Naive thymus-derived CD4-positive, alpha-beta T cell (primary cell): ENCODE measurements around the gene TP73. TPM values are rescaled to one million over a fixed set of nuclear protein-coding genes. Genes with fewer than 3 reads are reported as not detected.

Experiments used
- ATAC-seq: fragments of 150-1000 bp; cut with Tn5 transposase; 2 replicates; pipeline ENCODE4 v1.10.0; 2021; ENCODE audit warnings: mild to moderate bottlenecking, moderate library complexity
- CTCF ChIA-PET: fragments of 350-600 bp; sonication (Branson Sonifier 250); formaldehyde crosslinking; loops from one replicate; lab custom pipeline; 2021; ENCODE audit warnings: antibody characterized with exemption; lab: Charles Lee
- POLR2A ChIA-PET: fragments of 350-600 bp; sonication (Branson Sonifier 250); formaldehyde crosslinking; loops from one replicate; lab custom pipeline; 2021; ENCODE audit warnings: antibody characterized with exemption, inconsistent platforms; lab: Charles Lee
- DNase-seq, 9 donors: peaks; one replicate each; pipeline versions ENCODE4 v3.0.0 to v3.0.0-alpha.2; 2020 to 2022; ENCODE audit warnings: mixed read lengths in 1 of 9
- H3K27ac ChIP-seq: one replicate; pipeline ENCODE4 v1.7.0; 2013; ENCODE audit warnings: mild to moderate bottlenecking, low read depth, low read length, moderate library complexity
- H3K27me3 ChIP-seq, 2 donors: one replicate each; pipeline ENCODE4 v1.7.0; 2013; ENCODE audit warnings: low read length in 2 of 2, mild to moderate bottlenecking in 2 of 2, moderate library complexity in 2 of 2; ENCODE audit not compliant: control insufficient read depth in 2 of 2, insufficient read depth in 2 of 2
- H3K36me3 ChIP-seq, 3 experiments: 1 replicate in 2 of 3; 2 replicates in 1 of 3; pipeline ENCODE4 v1.7.0; 2013; ENCODE audit warnings: low read length in 3 of 3, mild to moderate bottlenecking in 3 of 3, moderate library complexity in 1 of 3; ENCODE audit not compliant: insufficient read depth in 3 of 3, control insufficient read depth in 2 of 3
- H3K4me1 ChIP-seq, 2 donors: one replicate each; pipeline ENCODE4 v1.7.0; 2013; ENCODE audit warnings: low read length in 2 of 2, mild to moderate bottlenecking in 2 of 2, moderate library complexity in 1 of 2; ENCODE audit not compliant: control insufficient read depth in 2 of 2, insufficient read depth in 2 of 2
- H3K4me3 ChIP-seq: 2 replicates; pipeline ENCODE4 v1.7.0; 2013; ENCODE audit warnings: mild to moderate bottlenecking, low read length
- H3K9me3 ChIP-seq, 3 experiments: 1 replicate in 2 of 3; 2 replicates in 1 of 3; pipeline ENCODE4 v1.7.0; 2013; ENCODE audit warnings: low read length in 3 of 3; ENCODE audit not compliant: control insufficient read depth in 2 of 3
- H3K27ac Mint-ChIP-seq, 9 donors: one replicate each; pipeline ENCODE4 v1.8.0; 2020 to 2022; ENCODE audit warnings: mixed read lengths in 9 of 9, mild to moderate bottlenecking in 8 of 9, moderate library complexity in 5 of 9, inconsistent platforms in 2 of 9
- H3K27me3 Mint-ChIP-seq, 5 donors: one replicate each; pipeline ENCODE4 v1.8.0; 2021 to 2022; ENCODE audit warnings: mixed read lengths in 5 of 5, mild to moderate bottlenecking in 1 of 5
- H3K36me3 Mint-ChIP-seq, 5 donors: one replicate each; pipeline ENCODE4 v1.8.0; 2020 to 2022; ENCODE audit warnings: mixed read lengths in 5 of 5, mild to moderate bottlenecking in 3 of 5, inconsistent platforms in 1 of 5
- H3K4me1 Mint-ChIP-seq, 7 donors: one replicate each; pipeline ENCODE4 v1.8.0; 2020 to 2022; ENCODE audit warnings: mixed read lengths in 7 of 7, mild to moderate bottlenecking in 3 of 7, inconsistent platforms in 1 of 7
- H3K4me3 Mint-ChIP-seq, 10 donors: one replicate each; pipeline ENCODE4 v1.8.0; 2020 to 2022; ENCODE audit warnings: mild to moderate bottlenecking in 10 of 10, mixed read lengths in 10 of 10, moderate library complexity in 6 of 10, inconsistent platforms in 2 of 10
- H3K9me3 Mint-ChIP-seq, 11 donors: one replicate each; pipeline ENCODE4 v1.8.0; 2020 to 2022; ENCODE audit warnings: mixed read lengths in 11 of 11, mild to moderate bottlenecking in 4 of 11, inconsistent platforms in 1 of 11, moderate library complexity in 1 of 11
- intact Hi-C, 2 donors: fragments of 100-400 bp; cut with micrococcal nuclease; formaldehyde crosslinking; loops; one replicate each; pipeline ENCODE4 v1.15.1; 2023
- polyA plus RNA-seq, 2 donors: library from polyadenylated mRNA; unstranded; fragments of 300-500 nt; fragmentation: Illumina TruSeq; gene quantifications; one replicate each; pipeline ENCODE4 v1.2.3, GENCODE V29; 2021
- total RNA-seq, 6 experiments: library from RNA in 5 of 6; stranded (reverse) in 5 of 6; gene quantifications; 1 replicate in 5 of 6; 2 replicates in 1 of 6; pipeline ENCODE4 v1.2.3 and lab custom pipeline; 2021 to 2026

TP73 gene
- total and polyA plus RNA-seq, 7 experiments from 2014 or later, result 0.03 to 2.4 (median 0.15) TPM; not detected in 2

DNA sequence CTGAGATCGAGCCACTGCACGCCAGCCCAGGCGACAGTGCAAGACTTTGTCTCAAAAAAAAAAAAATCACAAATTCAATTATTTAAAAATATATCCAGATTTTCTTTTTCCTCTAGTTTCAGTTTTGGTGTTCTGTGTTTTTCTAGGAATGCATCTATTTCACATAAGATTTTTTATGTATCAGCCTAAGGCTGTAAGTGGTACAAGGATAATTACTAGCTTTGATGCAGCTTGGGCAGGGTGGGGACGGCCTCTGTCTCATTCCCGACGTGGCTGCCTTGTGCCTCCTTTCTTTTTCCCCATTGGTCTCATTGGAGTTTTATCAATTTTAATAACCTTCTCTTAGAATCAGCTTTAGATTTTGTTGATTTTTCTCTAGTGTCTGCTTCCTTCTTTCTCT, 106.8 kb downstream of the TP73 start:
- DNase-seq (no peak), ATAC-seq (no peak)
- POLR2A ChIA-PET, result no interaction called here
- Histone ChIP-seq H3K9me3 (no peaks in the 10 kb centered on the region), H3K27me3 (no peaks in the 10 kb centered on the region), H3K27ac (no peak overlapping the region), H3K4me3 (no peak overlapping the region), H3K36me3 (no peaks in the 10 kb centered on the region), H3K4me1 (no peaks in the 10 kb centered on the region)
- CTCF ChIA-PET, result no interaction called here
- Mint-ChIP-seq H3K4me3 (no peak overlapping the region), H3K4me1 (no peaks in the 10 kb centered on the region), H3K27me3 (peaks cover 8 to 31% (median 13%) of the 10 kb centered on the region in 5 donors), H3K27ac (no peak overlapping the region), H3K36me3 (peaks cover 0 to 5% (median 0%) of the 10 kb centered on the region in 5 donors), H3K9me3 (peaks cover 0 to 9% (median 0%) of the 10 kb centered on the region in 11 donors)
- intact Hi-C loops, result no loop called here

DNA sequence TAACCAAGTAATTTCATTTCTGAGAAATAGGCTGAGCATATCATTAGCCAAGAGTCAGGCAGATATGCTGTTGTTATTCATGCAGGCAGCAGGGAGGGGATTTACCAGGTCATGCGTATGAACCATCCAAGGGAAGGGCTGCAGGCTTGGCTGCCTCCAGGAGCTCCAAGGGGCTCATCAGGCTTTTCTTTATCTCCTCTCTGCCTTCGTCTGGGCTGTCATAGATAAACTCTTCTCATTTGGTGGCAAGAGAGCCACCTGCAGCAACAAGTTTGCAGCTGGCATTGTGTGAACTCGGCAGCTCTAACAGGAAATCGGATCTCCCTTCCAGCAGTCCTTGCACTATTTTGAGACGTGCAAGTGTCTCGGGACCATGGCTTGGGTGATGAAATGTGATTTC, 107.5 kb downstream of the TP73 start:
- peaks cover 8 to 35% (median 13%) of the 10 kb centered on the region in 5 donors for H3K27me3 Mint-ChIP-seq

DNA sequence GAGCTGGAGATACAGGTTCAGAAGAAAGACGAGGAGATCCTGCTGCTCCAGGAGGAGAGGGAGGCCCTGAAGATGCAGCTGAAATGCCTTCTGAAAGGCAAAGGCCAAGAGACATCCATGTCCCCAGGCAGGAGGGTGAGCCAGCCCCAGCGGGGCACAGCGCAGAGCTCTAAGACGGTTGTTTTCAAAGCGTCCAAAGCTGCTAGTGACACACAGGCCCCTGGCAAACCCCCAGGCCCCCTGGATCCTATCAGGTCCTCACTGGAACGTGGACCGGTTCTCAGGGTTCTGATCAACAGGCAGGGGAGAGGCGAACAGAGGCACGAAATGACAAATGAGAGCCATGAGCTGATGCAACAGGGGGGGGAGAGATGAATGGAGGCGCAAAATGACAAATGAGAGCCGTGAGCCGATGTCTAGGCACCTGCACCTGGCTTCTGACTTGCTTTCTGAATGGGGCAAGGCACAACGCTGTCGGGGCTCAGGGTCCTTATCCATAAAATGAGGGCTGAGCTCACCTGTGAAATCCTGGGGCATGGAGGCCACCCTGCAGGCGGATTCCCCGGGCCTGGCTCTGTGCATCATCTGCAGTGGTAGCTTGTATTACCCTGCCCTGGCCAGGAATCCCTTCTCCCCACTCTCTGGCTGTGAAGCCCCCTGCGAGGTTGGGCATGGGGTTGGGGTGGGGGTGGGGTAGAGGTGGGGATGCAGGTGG, 109.1 kb downstream of the TP73 start:
- H3K4me1 ChIP-seq, result no peaks in the 10 kb centered on the region
- ATAC-seq (no peak), DNase-seq (no peak)
- no peaks in the 10 kb centered on the region for H3K27me3 ChIP-seq
- no peaks in the 10 kb centered on the region for H3K4me1 Mint-ChIP-seq
- H3K27me3 Mint-ChIP-seq, result peaks cover 8 to 39% (median 16%) of the 10 kb centered on the region in 5 donors
- intact Hi-C loops, result no loop called here
- H3K36me3 Mint-ChIP-seq, result peaks cover 0 to 5% (median 0%) of the 10 kb centered on the region in 5 donors
- ChIA-PET POLR2A (no interaction called here), CTCF (interaction anchor here (0.6 kb wide), 1 partner anchor 11 kb away, joined by 5 read pairs; no protein-coding TSS in a partner anchor)
- no peaks in the 10 kb centered on the region for H3K36me3 ChIP-seq
- no peak overlapping the region for H3K27ac Mint-ChIP-seq
- no peaks in the 10 kb centered on the region for H3K9me3 ChIP-seq
- peaks cover 0 to 9% (median 0%) of the 10 kb centered on the region in 11 donors for H3K9me3 Mint-ChIP-seq
- no peak overlapping the region for H3K4me3 Mint-ChIP-seq
- H3K4me3 ChIP-seq, result no peak overlapping the region
- no peak overlapping the region for H3K27ac ChIP-seq

More for the DNA sequence above, 107.5 kb downstream of the TP73 start:
- CTCF ChIA-PET, result no interaction called here
- H3K9me3 Mint-ChIP-seq, result peaks cover 0 to 9% (median 0%) of the 10 kb centered on the region in 11 donors
- Histone ChIP-seq H3K4me1 (no peaks in the 10 kb centered on the region), H3K9me3 (no peaks in the 10 kb centered on the region), H3K27ac (no peak overlapping the region), H3K36me3 (no peaks in the 10 kb centered on the region), H3K27me3 (no peaks in the 10 kb centered on the region), H3K4me3 (no peak overlapping the region)
- no peaks in the 10 kb centered on the region for H3K4me1 Mint-ChIP-seq
- no peak overlapping the region for H3K4me3 Mint-ChIP-seq
- no peak overlapping the region for H3K27ac Mint-ChIP-seq
- intact Hi-C loops, result no loop called here
- no peak for DNase-seq
- peaks cover 0 to 5% (median 0%) of the 10 kb centered on the region in 5 donors for H3K36me3 Mint-ChIP-seq
- POLR2A ChIA-PET, result no interaction called here
- no peak for ATAC-seq

DNA sequence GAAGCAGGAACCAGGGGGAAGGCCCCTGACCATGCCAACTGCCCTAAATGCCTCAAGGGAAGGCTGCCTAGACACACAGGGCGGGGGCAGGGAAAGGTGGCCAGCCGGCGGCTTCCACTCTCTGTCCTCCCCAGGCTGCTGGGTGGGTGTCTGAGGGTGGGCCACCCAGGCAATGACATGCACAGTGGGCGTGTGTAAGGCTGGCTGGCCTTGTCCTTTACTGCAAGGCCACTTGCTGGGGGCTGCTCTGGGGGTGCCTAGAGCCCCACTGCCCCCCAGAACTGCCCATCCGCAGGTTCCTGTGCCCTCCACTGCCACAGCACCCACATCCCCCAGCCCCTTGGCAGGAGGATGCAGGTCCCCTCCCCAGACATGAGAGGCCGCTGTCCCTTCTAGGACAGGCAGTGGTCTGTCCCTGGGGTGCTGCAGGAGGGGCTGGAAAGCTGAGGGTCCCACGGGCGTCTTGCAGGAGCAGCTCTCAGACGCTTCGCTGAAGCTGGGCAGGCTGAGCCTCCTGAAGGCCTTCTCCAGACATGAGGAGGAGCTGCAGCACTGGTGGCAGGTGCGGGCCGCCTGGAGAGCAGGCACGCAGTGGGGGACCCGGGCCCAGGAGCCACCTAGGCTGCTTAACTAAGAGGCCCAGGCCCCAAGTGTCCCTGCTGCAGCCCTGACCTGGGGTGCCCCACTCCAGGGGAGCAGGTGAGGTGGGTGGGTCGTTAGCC, 110.0 kb downstream of the TP73 start:
- Mint-ChIP-seq H3K9me3 (peaks cover 0 to 9% (median 0%) of the 10 kb centered on the region in 11 donors), H3K27me3 (peaks cover 8 to 34% (median 16%) of the 10 kb centered on the region in 5 donors), H3K27ac (no peak overlapping the region), H3K4me3 (no peak overlapping the region), H3K4me1 (no peaks in the 10 kb centered on the region), H3K36me3 (peaks cover 0 to 5% (median 0%) of the 10 kb centered on the region in 5 donors)
- no peak overlapping the region for H3K4me3 ChIP-seq
- intact Hi-C loops, result no loop called here
- ATAC-seq (no peak), DNase-seq (no peak)
- ChIA-PET POLR2A (no interaction called here), CTCF (no interaction called here)
- H3K4me1 ChIP-seq, result no peaks in the 10 kb centered on the region
- H3K27ac ChIP-seq, result no peak overlapping the region
- no peaks in the 10 kb centered on the region for H3K9me3 ChIP-seq
- H3K36me3 ChIP-seq, result no peaks in the 10 kb centered on the region
- no peaks in the 10 kb centered on the region for H3K27me3 ChIP-seq

DNA sequence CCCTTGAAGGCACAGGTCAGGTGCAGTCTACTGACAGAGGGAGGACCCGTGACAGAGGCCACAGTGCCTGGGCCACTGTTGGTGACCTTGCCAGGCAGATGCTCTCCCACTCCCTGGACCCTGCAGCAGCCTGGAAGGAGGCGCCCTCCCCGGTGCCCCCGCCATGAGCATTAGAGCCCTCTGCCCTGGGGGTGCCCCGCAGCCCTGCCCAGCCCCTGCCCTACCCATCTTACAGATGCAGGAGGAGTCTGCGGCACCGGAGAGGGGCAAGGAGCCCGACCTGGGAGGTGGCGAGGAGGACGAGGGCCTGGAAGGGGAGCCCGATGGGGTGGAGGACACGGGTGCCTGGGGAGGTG, 110.5 kb downstream of the TP73 start:
- intact Hi-C loops, result no loop called here
- peaks cover 0 to 9% (median 0%) of the 10 kb centered on the region in 11 donors for H3K9me3 Mint-ChIP-seq

DNA sequence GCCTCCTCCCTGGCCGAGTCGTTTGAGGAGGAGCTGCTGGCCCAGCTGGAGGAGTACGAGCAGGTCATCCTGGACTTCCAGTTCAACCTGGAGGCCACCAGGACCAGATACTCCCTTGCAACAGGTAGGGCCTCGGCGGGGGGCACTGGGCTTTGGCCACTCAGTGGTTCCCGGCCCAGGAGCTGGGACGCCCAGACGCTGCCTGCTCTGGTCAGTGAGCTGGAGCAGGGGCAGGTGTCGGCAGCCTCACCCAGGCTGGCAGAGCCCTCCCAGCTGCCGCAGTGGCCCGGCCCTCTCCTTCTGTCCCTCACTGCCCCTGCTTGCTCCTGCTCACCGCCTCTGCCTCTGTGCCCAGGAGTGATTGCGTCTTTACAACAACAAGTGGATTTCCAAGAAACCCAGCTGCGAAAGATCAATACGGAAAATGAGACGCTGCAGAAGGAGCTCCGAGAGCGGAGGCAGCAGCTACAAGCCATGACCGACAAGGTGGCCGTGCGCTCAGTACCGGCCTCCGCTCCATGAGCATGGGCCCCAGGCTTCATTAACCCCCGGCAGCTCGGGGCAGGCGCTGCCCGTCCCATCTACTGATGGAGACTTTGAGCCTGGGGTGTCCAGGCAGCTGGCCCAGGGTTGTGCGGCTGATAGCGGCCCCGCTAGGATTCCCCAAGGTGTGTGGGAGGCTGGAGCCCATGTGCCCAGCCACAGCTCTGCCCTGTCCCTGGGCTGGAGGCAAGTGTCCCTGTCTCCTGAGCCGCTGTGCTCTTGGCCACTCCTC, 111.2 kb downstream of the TP73 start:
- peaks cover 0 to 5% (median 0%) of the 10 kb centered on the region in 5 donors for H3K36me3 Mint-ChIP-seq
- H3K4me3 Mint-ChIP-seq, result no peak overlapping the region
- peaks cover 0 to 9% (median 0%) of the 10 kb centered on the region in 11 donors for H3K9me3 Mint-ChIP-seq
- CTCF ChIA-PET, result no interaction called here
- no peaks in the 10 kb centered on the region for H3K4me1 Mint-ChIP-seq
- H3K27ac ChIP-seq, result no peak overlapping the region
- no peaks in the 10 kb centered on the region for H3K4me1 ChIP-seq
- DNase-seq, result no peak
- H3K27me3 ChIP-seq, result no peaks in the 10 kb centered on the region
- no peak overlapping the region for H3K27ac Mint-ChIP-seq
- no peaks in the 10 kb centered on the region for H3K36me3 ChIP-seq
- ATAC-seq, result no peak
- intact Hi-C loops, result no loop called here
- peaks cover 8 to 33% (median 16%) of the 10 kb centered on the region in 5 donors for H3K27me3 Mint-ChIP-seq
- no peak overlapping the region for H3K4me3 ChIP-seq
- POLR2A ChIA-PET, result no interaction called here
- no peaks in the 10 kb centered on the region for H3K9me3 ChIP-seq

More for the DNA sequence above, 110.5 kb downstream of the TP73 start:
- no peak for ATAC-seq
- H3K4me1 Mint-ChIP-seq, result no peaks in the 10 kb centered on the region
- no peaks in the 10 kb centered on the region for H3K9me3 ChIP-seq
- H3K27me3 Mint-ChIP-seq, result peaks cover 8 to 34% (median 16%) of the 10 kb centered on the region in 5 donors
- H3K4me3 Mint-ChIP-seq, result no peak overlapping the region
- no peak for DNase-seq
- no peak overlapping the region for H3K27ac Mint-ChIP-seq
- peaks cover 0 to 5% (median 0%) of the 10 kb centered on the region in 5 donors for H3K36me3 Mint-ChIP-seq
- no peak overlapping the region for H3K27ac ChIP-seq
- H3K4me3 ChIP-seq, result no peak overlapping the region
- no peaks in the 10 kb centered on the region for H3K4me1 ChIP-seq
- no peaks in the 10 kb centered on the region for H3K36me3 ChIP-seq
- CTCF ChIA-PET, result no interaction called here
- POLR2A ChIA-PET, result no interaction called here
- H3K27me3 ChIP-seq, result no peaks in the 10 kb centered on the region
